A549 (cell line): ENCODE data around the gene MAB21L3.

Source experiments
- NPAS2 ChIP-seq: fragments of 250-450 bp; sonication (Bioruptor Pico); IDR thresholded peaks from 2 replicates; pipeline ENCODE4 v1.8.0; 2022; ENCODE audit warnings: mild to moderate bottlenecking, moderate library complexity, borderline replicate concordance
- RAD21 ChIP-seq, 2 experiments: fragments of >200 bp in 1 of 2; sonication (Bioruptor Twin) in 1 of 2; formaldehyde crosslinking in 1 of 2; IDR thresholded peaks in 1 of 2; conservative IDR thresholded peaks in 1 of 2; 2 replicates in 1 of 2; 3 replicates in 1 of 2; pipeline ENCODE4 v1.6.1; 2012 to 2018; ENCODE audit warnings: inconsistent platforms in 1 of 2
- TF ChIP-seq, protein P1 (sequence below): fragments of >200 bp; sonication (Bioruptor Twin); formaldehyde crosslinking; IDR thresholded peaks from 3 replicates; pipeline ENCODE4 v1.5.1; 2016
- TF ChIP-seq, protein P2 (sequence below): fragments of 450-650 bp; IDR thresholded peaks from 2 replicates; pipeline ENCODE4 v1.6.1; 2014; ENCODE audit warnings: antibody characterized with exemption
- TF ChIP-seq, protein P3 (sequence below): fragments of 150-350 bp; IDR thresholded peaks from 2 replicates; pipeline ENCODE4 v1.6.1; 2014; ENCODE audit warnings: low read depth, mild to moderate bottlenecking, low read length

DNA sequence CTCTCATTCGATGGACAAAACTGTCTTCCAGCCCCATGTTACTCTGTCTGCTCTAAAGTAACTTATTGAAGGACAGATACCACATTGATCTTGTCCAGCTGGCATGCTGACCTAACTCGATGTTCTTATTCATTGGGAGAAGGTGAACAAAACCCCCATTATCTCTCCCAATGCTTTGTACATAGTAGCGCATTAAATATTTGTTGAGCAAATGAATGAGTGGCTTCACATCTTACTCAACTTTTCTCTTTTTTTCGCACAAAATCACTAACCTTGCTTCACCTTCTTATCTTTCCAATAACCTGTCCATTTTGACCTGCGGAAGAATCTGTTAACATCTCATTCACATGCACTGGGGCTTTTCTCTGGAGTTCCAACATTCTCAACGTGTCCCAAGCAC lies 18.3 kb downstream of the MAB21L3 start:
- TF ChIP-seq, protein P1, sequence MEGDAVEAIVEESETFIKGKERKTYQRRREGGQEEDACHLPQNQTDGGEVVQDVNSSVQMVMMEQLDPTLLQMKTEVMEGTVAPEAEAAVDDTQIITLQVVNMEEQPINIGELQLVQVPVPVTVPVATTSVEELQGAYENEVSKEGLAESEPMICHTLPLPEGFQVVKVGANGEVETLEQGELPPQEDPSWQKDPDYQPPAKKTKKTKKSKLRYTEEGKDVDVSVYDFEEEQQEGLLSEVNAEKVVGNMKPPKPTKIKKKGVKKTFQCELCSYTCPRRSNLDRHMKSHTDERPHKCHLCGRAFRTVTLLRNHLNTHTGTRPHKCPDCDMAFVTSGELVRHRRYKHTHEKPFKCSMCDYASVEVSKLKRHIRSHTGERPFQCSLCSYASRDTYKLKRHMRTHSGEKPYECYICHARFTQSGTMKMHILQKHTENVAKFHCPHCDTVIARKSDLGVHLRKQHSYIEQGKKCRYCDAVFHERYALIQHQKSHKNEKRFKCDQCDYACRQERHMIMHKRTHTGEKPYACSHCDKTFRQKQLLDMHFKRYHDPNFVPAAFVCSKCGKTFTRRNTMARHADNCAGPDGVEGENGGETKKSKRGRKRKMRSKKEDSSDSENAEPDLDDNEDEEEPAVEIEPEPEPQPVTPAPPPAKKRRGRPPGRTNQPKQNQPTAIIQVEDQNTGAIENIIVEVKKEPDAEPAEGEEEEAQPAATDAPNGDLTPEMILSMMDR, result no peak
- TF ChIP-seq NPAS2 (CRISPR knock-in tag) (no peak), RAD21 (conservative IDR thresholded peaks at IDR 0.05 in 1 of 2, IDR thresholded peaks at IDR 0.05 in 1 of 2) (no peak)
- TF ChIP-seq, protein P2, sequence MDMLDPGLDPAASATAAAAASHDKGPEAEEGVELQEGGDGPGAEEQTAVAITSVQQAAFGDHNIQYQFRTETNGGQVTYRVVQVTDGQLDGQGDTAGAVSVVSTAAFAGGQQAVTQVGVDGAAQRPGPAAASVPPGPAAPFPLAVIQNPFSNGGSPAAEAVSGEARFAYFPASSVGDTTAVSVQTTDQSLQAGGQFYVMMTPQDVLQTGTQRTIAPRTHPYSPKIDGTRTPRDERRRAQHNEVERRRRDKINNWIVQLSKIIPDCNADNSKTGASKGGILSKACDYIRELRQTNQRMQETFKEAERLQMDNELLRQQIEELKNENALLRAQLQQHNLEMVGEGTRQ, result no peak
- TF ChIP-seq, protein P3, sequence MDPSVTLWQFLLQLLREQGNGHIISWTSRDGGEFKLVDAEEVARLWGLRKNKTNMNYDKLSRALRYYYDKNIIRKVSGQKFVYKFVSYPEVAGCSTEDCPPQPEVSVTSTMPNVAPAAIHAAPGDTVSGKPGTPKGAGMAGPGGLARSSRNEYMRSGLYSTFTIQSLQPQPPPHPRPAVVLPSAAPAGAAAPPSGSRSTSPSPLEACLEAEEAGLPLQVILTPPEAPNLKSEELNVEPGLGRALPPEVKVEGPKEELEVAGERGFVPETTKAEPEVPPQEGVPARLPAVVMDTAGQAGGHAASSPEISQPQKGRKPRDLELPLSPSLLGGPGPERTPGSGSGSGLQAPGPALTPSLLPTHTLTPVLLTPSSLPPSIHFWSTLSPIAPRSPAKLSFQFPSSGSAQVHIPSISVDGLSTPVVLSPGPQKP, result no peak
